K562 (cell line): ENCODE measurements around the gene MEX3A. TPM values are rescaled to one million over a fixed set of nuclear protein-coding genes. Genes with fewer than 3 reads are reported as not detected.
A peak's percentile ranks its signal among the peaks of the same experiment; 100 is the strongest.

Experiments
- CBFA2T2 ChIP-seq: fragments of 450-650 bp; conservative IDR thresholded peaks from 2 replicates; pipeline ENCODE4 v1.6.1; 2017; ENCODE audit warnings: mild to moderate bottlenecking
- GATAD2A ChIP-seq: fragments of 450-650 bp; IDR thresholded peaks from 2 replicates; pipeline ENCODE4 v1.6.1; 2017
- HES1 ChIP-seq: fragments of 450-650 bp; IDR thresholded peaks from 2 replicates; pipeline ENCODE4 v1.6.1; 2016; ENCODE audit warnings: low read depth, mild to moderate bottlenecking, moderate library complexity
- ILK ChIP-seq: fragments of 450-650 bp; IDR thresholded peaks from 2 replicates; pipeline ENCODE4 v1.6.1; 2016; ENCODE audit warnings: missing genetic modification characterization, low read depth, mild to moderate bottlenecking, missing compliant biosample characterization, moderate library complexity, borderline replicate concordance
- MAZ ChIP-seq, 2 experiments: fragments of 450-650 bp in 1 of 2; sonication (generic) in 1 of 2; formaldehyde crosslinking; IDR thresholded peaks in 1 of 2; conservative IDR thresholded peaks in 1 of 2; 2 replicates each; pipeline versions ENCODE4 v1.4.0 to v1.5.0; 2020; ENCODE audit warnings: mild to moderate bottlenecking in 1 of 2, missing genetic modification reagents in 1 of 2
- MEF2D ChIP-seq: conservative IDR thresholded peaks from 2 replicates; pipeline ENCODE4 v1.6.1; 2016; ENCODE audit warnings: low read depth, missing genetic modification characterization, missing compliant biosample characterization
- MXI1 ChIP-seq: IDR thresholded peaks from 2 replicates; pipeline ENCODE4 v1.6.1; 2011; ENCODE audit warnings: low read depth, mild to moderate bottlenecking, improper control_type of control experiment, low read length
- NFE2 ChIP-seq: IDR thresholded peaks from 2 replicates; pipeline ENCODE4 v1.6.1; 2014; ENCODE audit warnings: antibody characterized with exemption, low read depth
- NR2C2 ChIP-seq, 2 experiments: fragments of 200-800 bp in 1 of 2; sonication (Bioruptor generic) in 1 of 2; sonication (generic) in 1 of 2; formaldehyde crosslinking in 1 of 2; IDR thresholded peaks; 2 replicates each; pipeline versions ENCODE4 v1.6.1 to v1.8.0; 2016 to 2022; ENCODE audit warnings: mild to moderate bottlenecking in 1 of 2, missing compliant biosample characterization in 1 of 2, missing genetic modification characterization in 1 of 2, missing genetic modification reagents in 1 of 2
- SIN3B ChIP-seq: fragments of 450-650 bp; IDR thresholded peaks from 2 replicates; pipeline ENCODE4 v1.6.1; 2017; ENCODE audit warnings: low read depth, mild to moderate bottlenecking, moderate library complexity
- TCF3 ChIP-seq: sonication (generic); formaldehyde crosslinking; IDR thresholded peaks from 2 replicates; pipeline ENCODE4 v1.4.0; 2020; ENCODE audit warnings: mild to moderate bottlenecking, missing genetic modification reagents
- YY1 ChIP-seq, 3 experiments: IDR thresholded peaks; 2 replicates each; pipeline ENCODE4 v1.6.1; 2011; ENCODE audit warnings: low read length in 2 of 3, mild to moderate bottlenecking in 2 of 3, moderate library complexity in 2 of 3, borderline replicate concordance in 1 of 3, control low read depth in 1 of 3, low read depth in 1 of 3; ENCODE audit not compliant: insufficient read depth in 3 of 3, insufficient replicate concordance in 2 of 3, control insufficient read depth in 1 of 3, insufficient read length in 1 of 3; ENCODE audit errors: extremely low read depth in 1 of 3
- polyA plus RNA-seq, 8 experiments: library from polyadenylated mRNA; depleted of rRNA in 4 of 8; stranded (reverse) in 5 of 8; unstranded in 3 of 8; fragments of >200 nt; fragmentation: Nextera tagmentation in 2 of 8; fragmentation: Illumina TruSeq in 1 of 8; extraction: Ambion mirVana in 2 of 8; extraction: Trizol in 1 of 8; gene quantifications; 2 replicates each; pipeline versions ENCODE4 v1.2.1 to v1.2.3, GENCODE V29; 2011 to 2014; ENCODE audit warnings: inconsistent platforms in 1 of 8, missing spikeins in 1 of 8
- total RNA-seq, 7 experiments: library from RNA; depleted of rRNA in 6 of 7; stranded (reverse); fragments of >200 nt in 6 of 7; fragmentation: Illumina TruSeq in 2 of 7; extraction: Trizol in 2 of 7; gene quantifications; 2 replicates each; pipeline versions ENCODE4 v1.2.1 to v1.2.3, GENCODE V29; 2011 to 2021; ENCODE audit warnings: low replicate concordance in 1 of 7
- TF ChIP-seq, protein P1 (sequence below), 2 experiments: IDR thresholded peaks; 2 replicates each; pipeline ENCODE4 v1.6.1; 2012; ENCODE audit warnings: improper control_type of control experiment in 2 of 2, low read depth in 2 of 2, low read length in 2 of 2, borderline replicate concordance in 1 of 2
- TF ChIP-seq, protein P2 (sequence below): sonication (generic); formaldehyde crosslinking; IDR thresholded peaks from 2 replicates; pipeline ENCODE4 v1.8.0; 2023; ENCODE audit warnings: mild to moderate bottlenecking, missing genetic modification reagents
- TF ChIP-seq, protein P3 (sequence below): fragments of 450-650 bp; formaldehyde crosslinking; conservative IDR thresholded peaks from 2 replicates; pipeline ENCODE4 v1.4.0; 2022; ENCODE audit warnings: mild to moderate bottlenecking, missing genetic modification characterization
- TF ChIP-seq, protein P4 (sequence below), 2 experiments: fragments of 450-650 bp in 1 of 2; sonication (generic) in 1 of 2; formaldehyde crosslinking in 1 of 2; IDR thresholded peaks in 1 of 2; conservative IDR thresholded peaks in 1 of 2; 2 replicates each; pipeline versions ENCODE4 v1.6.1 to v1.8.1; 2016 to 2023; ENCODE audit warnings: mild to moderate bottlenecking in 2 of 2, moderate library complexity in 2 of 2, inconsistent platforms in 1 of 2, missing genetic modification reagents in 1 of 2

Gene MEX3A
- total and polyA plus RNA-seq, 9 of the 15 experiments (the other 6 are each of a cell fraction or from before 2014, with no cell fraction given) = 0.36 to 13.7 (median 5.2) TPM

- TF ChIP-seq, protein P1, sequence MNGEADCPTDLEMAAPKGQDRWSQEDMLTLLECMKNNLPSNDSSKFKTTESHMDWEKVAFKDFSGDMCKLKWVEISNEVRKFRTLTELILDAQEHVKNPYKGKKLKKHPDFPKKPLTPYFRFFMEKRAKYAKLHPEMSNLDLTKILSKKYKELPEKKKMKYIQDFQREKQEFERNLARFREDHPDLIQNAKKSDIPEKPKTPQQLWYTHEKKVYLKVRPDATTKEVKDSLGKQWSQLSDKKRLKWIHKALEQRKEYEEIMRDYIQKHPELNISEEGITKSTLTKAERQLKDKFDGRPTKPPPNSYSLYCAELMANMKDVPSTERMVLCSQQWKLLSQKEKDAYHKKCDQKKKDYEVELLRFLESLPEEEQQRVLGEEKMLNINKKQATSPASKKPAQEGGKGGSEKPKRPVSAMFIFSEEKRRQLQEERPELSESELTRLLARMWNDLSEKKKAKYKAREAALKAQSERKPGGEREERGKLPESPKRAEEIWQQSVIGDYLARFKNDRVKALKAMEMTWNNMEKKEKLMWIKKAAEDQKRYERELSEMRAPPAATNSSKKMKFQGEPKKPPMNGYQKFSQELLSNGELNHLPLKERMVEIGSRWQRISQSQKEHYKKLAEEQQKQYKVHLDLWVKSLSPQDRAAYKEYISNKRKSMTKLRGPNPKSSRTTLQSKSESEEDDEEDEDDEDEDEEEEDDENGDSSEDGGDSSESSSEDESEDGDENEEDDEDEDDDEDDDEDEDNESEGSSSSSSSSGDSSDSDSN (IDR thresholded peaks at IDR 0.05; ENCODE audit: borderline replicate concordance in 1 of 2, low read depth in 2 of 2, low read length in 2 of 2) = 0 out of 4 replicates have a peak, but pooled peaks of 1 of the 2 experiments have one; percentile 41
- no peak for TF ChIP-seq SIN3B
- peak; percentile 88; the same call in 1 of the 2 replicates for TF ChIP-seq GATAD2A
- TF ChIP-seq ILK (tag) = no peak
- TF ChIP-seq, protein P2, sequence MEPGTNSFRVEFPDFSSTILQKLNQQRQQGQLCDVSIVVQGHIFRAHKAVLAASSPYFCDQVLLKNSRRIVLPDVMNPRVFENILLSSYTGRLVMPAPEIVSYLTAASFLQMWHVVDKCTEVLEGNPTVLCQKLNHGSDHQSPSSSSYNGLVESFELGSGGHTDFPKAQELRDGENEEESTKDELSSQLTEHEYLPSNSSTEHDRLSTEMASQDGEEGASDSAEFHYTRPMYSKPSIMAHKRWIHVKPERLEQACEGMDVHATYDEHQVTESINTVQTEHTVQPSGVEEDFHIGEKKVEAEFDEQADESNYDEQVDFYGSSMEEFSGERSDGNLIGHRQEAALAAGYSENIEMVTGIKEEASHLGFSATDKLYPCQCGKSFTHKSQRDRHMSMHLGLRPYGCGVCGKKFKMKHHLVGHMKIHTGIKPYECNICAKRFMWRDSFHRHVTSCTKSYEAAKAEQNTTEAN = 0 out of 2 replicates have a peak, but pooled peaks have one; percentile 64
- peak; percentile 81 for TF ChIP-seq HES1
- peak; percentile 40; the same call in 1 of the 2 replicates for TF ChIP-seq NR2C2 (CRISPR knock-in tag; IDR thresholded peaks at IDR 0.05)
- peak; percentile 21; the same call in 1 of the 2 replicates for TF ChIP-seq NR2C2 (tag; IDR thresholded peaks at IDR 0.05)
- TF ChIP-seq NFE2 = peak; percentile 62
- TF ChIP-seq MXI1 = no peak
- peak; percentile 64 for TF ChIP-seq TCF3 (CRISPR knock-in tag)
- 0 out of 2 replicates have a peak, but pooled peaks have one; percentile 50 for TF ChIP-seq MEF2D (tag)
- peak in 1 of 3 experiments; percentile 1 for TF ChIP-seq YY1 (IDR thresholded peaks at IDR 0.05; ENCODE audit: borderline replicate concordance in 1 of 3, control insufficient read depth in 1 of 3, extremely low read depth in 1 of 3, insufficient read depth in 3 of 3, insufficient read length in 1 of 3, insufficient replicate concordance in 2 of 3, low read depth in 1 of 3, low read length in 2 of 3)
- peak in 1 of 2 experiments; percentile 93; a peak in 2 of 4 replicates for TF ChIP-seq MAZ (CRISPR knock-in tag; conservative IDR thresholded peaks at IDR 0.05 in 1 of 2, IDR thresholded peaks at IDR 0.05 in 1 of 2)
- TF ChIP-seq CBFA2T2 = 0 out of 2 replicates have a peak, but pooled peaks have one; percentile 14
- TF ChIP-seq, protein P3, sequence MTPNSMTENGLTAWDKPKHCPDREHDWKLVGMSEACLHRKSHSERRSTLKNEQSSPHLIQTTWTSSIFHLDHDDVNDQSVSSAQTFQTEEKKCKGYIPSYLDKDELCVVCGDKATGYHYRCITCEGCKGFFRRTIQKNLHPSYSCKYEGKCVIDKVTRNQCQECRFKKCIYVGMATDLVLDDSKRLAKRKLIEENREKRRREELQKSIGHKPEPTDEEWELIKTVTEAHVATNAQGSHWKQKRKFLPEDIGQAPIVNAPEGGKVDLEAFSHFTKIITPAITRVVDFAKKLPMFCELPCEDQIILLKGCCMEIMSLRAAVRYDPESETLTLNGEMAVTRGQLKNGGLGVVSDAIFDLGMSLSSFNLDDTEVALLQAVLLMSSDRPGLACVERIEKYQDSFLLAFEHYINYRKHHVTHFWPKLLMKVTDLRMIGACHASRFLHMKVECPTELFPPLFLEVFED (CRISPR knock-in tag) = no peak
- TF ChIP-seq, protein P4, sequence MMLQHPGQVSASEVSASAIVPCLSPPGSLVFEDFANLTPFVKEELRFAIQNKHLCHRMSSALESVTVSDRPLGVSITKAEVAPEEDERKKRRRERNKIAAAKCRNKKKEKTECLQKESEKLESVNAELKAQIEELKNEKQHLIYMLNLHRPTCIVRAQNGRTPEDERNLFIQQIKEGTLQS (IDR thresholded peaks at IDR 0.05) = peak; percentile 67; the same call in 1 of the 2 replicates
- TF ChIP-seq, protein P4 (CRISPR knock-in tag; conservative IDR thresholded peaks at IDR 0.05) = peak; percentile 45; the same call in 1 of the 2 replicates
Observed at GRCh38 chr1:156126630-156127534, 44.6 kb upstream of the MEX3A start (continued).
